Vagina (tissue), 2 donors: ENCODE results near the gene ZNF44. TPM values are rescaled to one million over a fixed set of nuclear protein-coding genes. Genes with fewer than 3 reads are reported as not detected.

Experiments used
- DNase-seq, 2 donors: peaks; one replicate each; pipeline ENCODE4 v3.0.0-alpha.2; 2017; ENCODE audit errors: extremely low spot score in 2 of 2
- H3K27ac ChIP-seq: fragments of 200-600 bp; sonication (generic); one replicate; pipeline ENCODE4 v1.5.1; 2019
- H3K27me3 ChIP-seq: fragments of 200-600 bp; sonication (generic); one replicate; pipeline ENCODE4 v1.5.1; 2019
- H3K36me3 ChIP-seq, 2 donors: fragments of 200-600 bp; sonication (generic); one replicate each; pipeline ENCODE4 v1.5.1; 2017 to 2019
- H3K4me1 ChIP-seq: fragments of 200-600 bp; sonication (generic); one replicate; pipeline ENCODE4 v1.5.1; 2019
- H3K4me3 ChIP-seq, 2 donors: fragments of 200-600 bp; sonication (generic); 1 replicate in 1 of 2; 2 replicates in 1 of 2; pipeline ENCODE4 v1.5.1; 2016 to 2019
- H3K9me3 ChIP-seq: fragments of 200-600 bp; sonication (generic); one replicate; pipeline ENCODE4 v1.5.1; 2019
- POLR2A ChIP-seq, 2 donors: fragments of 450-650 bp; IDR thresholded peaks; one replicate each; pipeline ENCODE4 v1.6.1; 2017; ENCODE audit warnings: antibody characterized with exemption in 2 of 2, mild to moderate bottlenecking in 2 of 2, moderate library complexity in 2 of 2
- POLR2AphosphoS5 ChIP-seq, 2 donors: sonication (generic); formaldehyde crosslinking; IDR thresholded peaks; one replicate each; pipeline ENCODE4 v1.9.0; 2017; ENCODE audit warnings: antibody characterized with exemption in 2 of 2, mild to moderate bottlenecking in 2 of 2, low read depth in 1 of 2; ENCODE audit not compliant: insufficient read depth in 1 of 2
- intact Hi-C: fragments of 100-400 bp; cut with DNase I; formaldehyde crosslinking; loops from one replicate; pipeline ENCODE4 v1.15.1; 2023
- total RNA-seq: library from RNA; depleted of rRNA; stranded (reverse); fragments of >200 nt; gene quantifications from one replicate; pipeline ENCODE4 v1.2.3, GENCODE V29; 2016
- TF ChIP-seq, protein P1 (sequence below), 3 experiments: fragments of 450-650 bp in 2 of 3; fragments of 200-600 bp in 1 of 3; sonication (generic) in 1 of 3; IDR thresholded peaks; one replicate each; pipeline ENCODE4 v1.5.1; 2017 to 2019; ENCODE audit warnings: antibody characterized with exemption in 3 of 3, mild to moderate bottlenecking in 2 of 3, moderate library complexity in 2 of 3

Gene ZNF44
- total RNA-seq, 1 donor from 2014 or later = 11.5 TPM

DNA sequence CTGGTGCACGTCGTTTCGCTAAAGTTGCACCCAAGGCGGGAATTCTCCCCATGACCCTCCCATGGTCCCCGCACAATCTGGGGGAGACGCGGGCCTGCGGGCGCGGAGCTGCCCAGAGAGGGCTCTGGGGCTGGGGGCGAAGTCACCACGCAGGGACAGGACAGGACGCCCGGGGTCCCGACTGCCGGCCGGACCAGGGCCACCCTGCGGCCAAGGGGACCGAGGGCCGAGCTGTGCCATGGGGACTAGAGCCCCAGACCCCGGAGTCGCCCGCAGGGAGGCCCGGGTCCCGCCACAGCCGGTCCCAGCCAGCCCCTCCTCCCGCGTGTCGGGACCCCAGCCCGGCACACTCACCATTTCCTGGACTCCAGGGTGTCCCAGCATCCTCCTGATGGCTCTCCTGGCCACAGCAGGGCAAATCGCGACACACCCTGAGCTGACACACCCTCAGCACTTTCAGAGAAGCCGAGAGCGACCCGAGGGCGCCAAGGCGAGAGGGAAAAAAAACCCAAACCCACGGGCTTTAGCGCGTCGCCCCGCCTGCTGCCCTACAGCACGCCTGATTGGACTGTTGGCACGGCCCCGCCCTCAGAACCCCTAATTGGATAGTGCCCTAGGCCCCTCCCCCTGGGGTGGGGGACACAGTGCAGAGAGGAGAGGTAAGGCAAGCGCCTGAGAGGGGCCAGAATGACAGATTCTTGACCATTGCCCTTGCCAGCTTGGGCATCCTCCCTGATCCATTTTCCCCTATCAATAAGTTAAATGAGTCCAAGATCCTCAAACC, 28.6 kb downstream of the ZNF44 start:
- H3K4me1 ChIP-seq = no peaks in the 10 kb centered on the region
- no peak overlapping the region for H3K4me3 ChIP-seq
- H3K36me3 ChIP-seq = peaks cover 0 to 8% of the 10 kb centered on the region in 2 donors
- no peak for DNase-seq
- no peaks in the 10 kb centered on the region for H3K27me3 ChIP-seq
- peaks cover 15% of the 10 kb centered on the region for H3K9me3 ChIP-seq
- no peak overlapping the region for H3K27ac ChIP-seq
- intact Hi-C loops = no loop called here
- no peak for TF ChIP-seq POLR2AphosphoS5 (IDR thresholded peaks at IDR 0.05; ENCODE audit: insufficient read depth in 1 of 2, low read depth in 1 of 2)
- TF ChIP-seq, protein P1, sequence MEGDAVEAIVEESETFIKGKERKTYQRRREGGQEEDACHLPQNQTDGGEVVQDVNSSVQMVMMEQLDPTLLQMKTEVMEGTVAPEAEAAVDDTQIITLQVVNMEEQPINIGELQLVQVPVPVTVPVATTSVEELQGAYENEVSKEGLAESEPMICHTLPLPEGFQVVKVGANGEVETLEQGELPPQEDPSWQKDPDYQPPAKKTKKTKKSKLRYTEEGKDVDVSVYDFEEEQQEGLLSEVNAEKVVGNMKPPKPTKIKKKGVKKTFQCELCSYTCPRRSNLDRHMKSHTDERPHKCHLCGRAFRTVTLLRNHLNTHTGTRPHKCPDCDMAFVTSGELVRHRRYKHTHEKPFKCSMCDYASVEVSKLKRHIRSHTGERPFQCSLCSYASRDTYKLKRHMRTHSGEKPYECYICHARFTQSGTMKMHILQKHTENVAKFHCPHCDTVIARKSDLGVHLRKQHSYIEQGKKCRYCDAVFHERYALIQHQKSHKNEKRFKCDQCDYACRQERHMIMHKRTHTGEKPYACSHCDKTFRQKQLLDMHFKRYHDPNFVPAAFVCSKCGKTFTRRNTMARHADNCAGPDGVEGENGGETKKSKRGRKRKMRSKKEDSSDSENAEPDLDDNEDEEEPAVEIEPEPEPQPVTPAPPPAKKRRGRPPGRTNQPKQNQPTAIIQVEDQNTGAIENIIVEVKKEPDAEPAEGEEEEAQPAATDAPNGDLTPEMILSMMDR (IDR thresholded peaks at IDR 0.05) = no peak
- no peak for TF ChIP-seq POLR2A (IDR thresholded peaks at IDR 0.05)

DNA sequence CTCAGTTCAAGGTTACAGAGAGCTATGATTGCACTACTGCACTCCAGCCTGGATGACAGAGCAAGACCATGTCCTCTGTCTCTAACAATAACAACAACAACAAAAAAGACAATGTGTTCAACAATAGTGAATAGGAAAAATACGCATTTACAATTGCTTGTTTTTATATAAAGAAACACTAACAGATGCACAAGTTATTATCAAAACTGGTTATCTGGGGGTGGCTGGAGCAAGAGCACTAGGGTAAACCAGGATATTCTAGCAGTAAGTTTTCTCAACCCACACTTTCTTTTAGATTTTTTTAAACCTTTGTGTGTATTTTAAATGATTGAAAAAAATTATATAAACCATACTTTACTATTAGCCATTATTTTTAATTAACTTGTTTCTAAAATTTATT, 33.1 kb downstream of the ZNF44 start:
- Histone ChIP-seq H3K4me1 (no peaks in the 10 kb centered on the region), H3K9me3 (peaks cover 6% of the 10 kb centered on the region)
- TF ChIP-seq, protein P1 (IDR thresholded peaks at IDR 0.05) = no peak
- no peak for TF ChIP-seq POLR2AphosphoS5 (IDR thresholded peaks at IDR 0.05; ENCODE audit: insufficient read depth in 1 of 2, low read depth in 1 of 2)
- no peak for TF ChIP-seq POLR2A (IDR thresholded peaks at IDR 0.05)

DNA sequence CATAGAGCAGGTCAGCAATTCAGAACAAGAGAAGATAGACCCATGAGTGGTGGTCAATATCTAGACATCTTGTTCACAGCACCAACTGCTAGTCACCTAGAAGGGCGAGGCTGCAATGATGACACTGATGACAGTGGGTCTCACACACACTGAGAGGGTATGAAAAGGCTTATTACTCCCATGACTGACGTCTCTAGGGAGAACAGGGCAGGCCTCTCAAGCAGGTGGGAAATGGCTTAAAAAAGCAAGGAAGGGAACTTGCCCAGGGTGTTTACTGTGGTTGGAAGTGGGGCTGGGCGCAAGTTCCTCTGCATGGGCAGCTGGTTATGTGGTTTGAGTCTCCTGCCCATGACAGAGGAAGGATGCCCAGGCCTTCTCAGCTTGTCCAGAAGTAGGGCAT, 33.8 kb downstream of the ZNF44 start:
- no peaks in the 10 kb centered on the region for H3K36me3 ChIP-seq
- intact Hi-C loops = no loop called here
- no peaks in the 10 kb centered on the region for H3K27me3 ChIP-seq
- no peak overlapping the region for H3K27ac ChIP-seq
- no peak for DNase-seq
- H3K4me3 ChIP-seq = no peak overlapping the region
- no peaks in the 10 kb centered on the region for H3K4me1 ChIP-seq
- H3K9me3 ChIP-seq = peaks cover 6% of the 10 kb centered on the region
- TF ChIP-seq POLR2A (IDR thresholded peaks at IDR 0.05) = no peak
- TF ChIP-seq, protein P1 (IDR thresholded peaks at IDR 0.05) = no peak
- no peak for TF ChIP-seq POLR2AphosphoS5 (IDR thresholded peaks at IDR 0.05; ENCODE audit: insufficient read depth in 1 of 2, low read depth in 1 of 2)

More for the DNA sequence above, 33.1 kb downstream of the ZNF44 start:
- no peaks in the 10 kb centered on the region for H3K36me3 ChIP-seq
- H3K4me3 ChIP-seq = no peak overlapping the region
- intact Hi-C loops = no loop called here
- H3K27me3 ChIP-seq = no peaks in the 10 kb centered on the region
- no peak for DNase-seq
- H3K27ac ChIP-seq = no peak overlapping the region

DNA sequence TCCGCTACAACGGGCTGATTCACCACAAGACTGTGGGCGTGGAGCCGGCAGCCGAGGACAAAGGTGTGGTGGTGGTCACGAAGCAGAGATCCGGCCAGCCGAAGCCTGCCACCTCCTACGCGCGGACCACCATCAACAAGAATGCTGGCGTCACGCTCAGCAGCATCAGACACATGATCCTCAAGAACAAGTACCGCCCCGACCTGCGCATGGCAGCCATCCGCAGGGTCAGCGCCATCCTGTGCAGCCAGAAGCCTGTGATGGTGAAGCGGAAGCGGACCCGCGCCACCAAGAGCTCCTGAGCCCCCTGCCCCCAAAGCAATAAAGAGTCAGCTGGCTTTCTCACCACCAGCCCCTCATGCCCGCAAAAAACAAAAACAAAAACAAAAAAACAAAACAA, 34.4 kb downstream of the ZNF44 start:
- intact Hi-C loops = no loop called here
- H3K27ac ChIP-seq = no peak overlapping the region
- no peaks in the 10 kb centered on the region for H3K27me3 ChIP-seq
- peaks cover 6% of the 10 kb centered on the region for H3K9me3 ChIP-seq
- DNase-seq = no peak
- no peak overlapping the region for H3K4me3 ChIP-seq
- no peaks in the 10 kb centered on the region for H3K36me3 ChIP-seq
- no peak for TF ChIP-seq POLR2A (IDR thresholded peaks at IDR 0.05)
- TF ChIP-seq, protein P1 (IDR thresholded peaks at IDR 0.05) = no peak
- TF ChIP-seq POLR2AphosphoS5 (IDR thresholded peaks at IDR 0.05; ENCODE audit: insufficient read depth in 1 of 2, low read depth in 1 of 2) = no peak
- H3K4me1 ChIP-seq = no peaks in the 10 kb centered on the region

DNA sequence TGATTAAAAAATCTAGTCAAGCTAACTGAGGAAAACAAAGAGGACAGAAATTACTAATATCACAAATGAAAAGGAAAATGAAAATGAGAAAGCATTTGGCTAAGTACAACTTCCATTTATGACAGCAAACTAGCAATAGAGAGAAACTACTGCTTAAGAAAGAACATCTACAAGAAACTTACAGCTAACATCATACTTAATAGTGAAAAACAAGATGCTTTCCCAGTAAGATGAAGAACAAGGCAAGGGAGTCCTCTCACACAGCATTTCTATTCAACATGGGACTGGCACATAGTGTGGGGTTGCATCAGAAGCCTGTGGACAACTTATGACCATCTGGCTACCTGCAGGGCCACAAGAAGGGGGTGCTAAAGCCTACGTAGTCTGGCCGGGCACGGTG, 39.3 kb downstream of the ZNF44 start:
- H3K9me3 ChIP-seq = peaks cover 22% of the 10 kb centered on the region
- no peaks in the 10 kb centered on the region for H3K4me1 ChIP-seq
- DNase-seq = no peak
- intact Hi-C loops = no loop called here
- no peak overlapping the region for H3K27ac ChIP-seq
- TF ChIP-seq POLR2A (IDR thresholded peaks at IDR 0.05) (no peak), POLR2AphosphoS5 (IDR thresholded peaks at IDR 0.05; ENCODE audit: insufficient read depth in 1 of 2, low read depth in 1 of 2) (no peak)
- TF ChIP-seq, protein P1 (IDR thresholded peaks at IDR 0.05) = no peak
- no peaks in the 10 kb centered on the region for H3K27me3 ChIP-seq
- peaks cover 0 to 6% of the 10 kb centered on the region in 2 donors for H3K36me3 ChIP-seq
- H3K4me3 ChIP-seq = no peak overlapping the region
